Activated CD8-positive, alpha-beta memory T cell treated with anti-CD3 and anti-CD28 coated beads for 24 hours (primary cell): ENCODE measurements around the gene COL8A1.
"Not testable (repeated sequence)": the region's sequence is repeated elsewhere in the genome, so short reads cannot be mapped to it uniquely, and the experiment has no call there.

Source experiments
- DNase-seq: peaks from one replicate; pipeline ENCODE4 v3.0.0-alpha.2; 2020

The COL8A1 gene

GRCh38 chr3:99638167-99638948 is at the start of gene COL8A1:
Gene COL8A1 (plus strand): TSS chr3:99638594. CDS start chr3:99790683, 152,089 bp downstream.
- no peak for DNase-seq

- not testable (repeated sequence) for DNase-seq
Observed at GRCh38 chr3:99589168-99589567, 49.2 kb upstream of the COL8A1 start.

- no peak for DNase-seq
Observed at GRCh38 chr3:99599894-99600293, 38.5 kb upstream of the COL8A1 start.

GRCh38 chr3:99601515-99601914 is 36.9 kb upstream of the COL8A1 start:
- no peak for DNase-seq

- DNase-seq = no peak
Observed at GRCh38 chr3:99602183-99602582, 36.2 kb upstream of the COL8A1 start.

- DNase-seq = no peak
Observed at GRCh38 chr3:99607151-99607550, 31.2 kb upstream of the COL8A1 start.

GRCh38 chr3:99614768-99615167 is 23.6 kb upstream of the COL8A1 start:
- DNase-seq = no peak

- DNase-seq = no peak
Observed at GRCh38 chr3:99620077-99620767, 18.2 kb upstream of the COL8A1 start.

- no peak for DNase-seq
Observed at GRCh38 chr3:99620976-99621375, 17.4 kb upstream of the COL8A1 start.

- no peak for DNase-seq
Observed at GRCh38 chr3:99624496-99625236, 13.7 kb upstream of the COL8A1 start.

GRCh38 chr3:99625237-99625622 is 13.2 kb upstream of the COL8A1 start:
- DNase-seq = no peak

GRCh38 chr3:99625643-99626416 is 12.6 kb upstream of the COL8A1 start:
- no peak for DNase-seq

GRCh38 chr3:99626417-99626788 is 12.0 kb upstream of the COL8A1 start:
- DNase-seq = no peak

GRCh38 chr3:99627062-99627826 is 11.2 kb upstream of the COL8A1 start:
- no peak for DNase-seq

GRCh38 chr3:99630815-99631214 is 7.6 kb upstream of the COL8A1 start:
- DNase-seq = no peak

- DNase-seq = no peak
Observed at GRCh38 chr3:99633887-99634558, 4.4 kb upstream of the COL8A1 start.

GRCh38 chr3:99634881-99635280 is 3.5 kb upstream of the COL8A1 start:
- no peak for DNase-seq

GRCh38 chr3:99635348-99635747 is 3.0 kb upstream of the COL8A1 start:
- no peak for DNase-seq

- DNase-seq = no peak
Observed at GRCh38 chr3:99637016-99637367, 1.4 kb upstream of the COL8A1 start.

GRCh38 chr3:99637368-99638111 is 854 bp upstream of the COL8A1 start:
- no peak for DNase-seq

- no peak for DNase-seq
Observed at GRCh38 chr3:99639579-99639978, 1.2 kb downstream of the COL8A1 start.
